ENCODE results near the gene CYTH1.

DNA sequence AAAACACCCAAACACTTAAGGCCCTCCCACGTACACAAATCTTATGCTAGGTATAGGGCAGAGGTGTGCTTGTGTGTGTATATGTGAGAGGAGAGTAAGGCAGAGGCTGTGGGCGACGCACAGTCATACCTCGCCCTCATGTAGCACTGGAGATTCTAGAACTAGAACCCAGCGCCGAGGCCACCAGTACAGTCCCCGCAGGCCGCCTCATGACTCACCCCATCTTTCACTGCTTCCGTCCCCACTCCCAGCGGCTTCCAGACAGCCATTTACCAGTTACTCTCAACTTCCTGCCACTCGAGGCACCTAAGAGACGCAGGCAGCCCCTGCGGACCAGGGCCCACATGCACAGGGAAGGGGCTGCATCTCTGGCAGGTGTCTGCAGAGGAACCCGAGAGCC lies 23.2 kb upstream of the CYTH1 start:
- TF ChIP-seq, protein P1, sequence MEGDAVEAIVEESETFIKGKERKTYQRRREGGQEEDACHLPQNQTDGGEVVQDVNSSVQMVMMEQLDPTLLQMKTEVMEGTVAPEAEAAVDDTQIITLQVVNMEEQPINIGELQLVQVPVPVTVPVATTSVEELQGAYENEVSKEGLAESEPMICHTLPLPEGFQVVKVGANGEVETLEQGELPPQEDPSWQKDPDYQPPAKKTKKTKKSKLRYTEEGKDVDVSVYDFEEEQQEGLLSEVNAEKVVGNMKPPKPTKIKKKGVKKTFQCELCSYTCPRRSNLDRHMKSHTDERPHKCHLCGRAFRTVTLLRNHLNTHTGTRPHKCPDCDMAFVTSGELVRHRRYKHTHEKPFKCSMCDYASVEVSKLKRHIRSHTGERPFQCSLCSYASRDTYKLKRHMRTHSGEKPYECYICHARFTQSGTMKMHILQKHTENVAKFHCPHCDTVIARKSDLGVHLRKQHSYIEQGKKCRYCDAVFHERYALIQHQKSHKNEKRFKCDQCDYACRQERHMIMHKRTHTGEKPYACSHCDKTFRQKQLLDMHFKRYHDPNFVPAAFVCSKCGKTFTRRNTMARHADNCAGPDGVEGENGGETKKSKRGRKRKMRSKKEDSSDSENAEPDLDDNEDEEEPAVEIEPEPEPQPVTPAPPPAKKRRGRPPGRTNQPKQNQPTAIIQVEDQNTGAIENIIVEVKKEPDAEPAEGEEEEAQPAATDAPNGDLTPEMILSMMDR (IDR thresholded peaks at IDR 0.05; ENCODE audit: low read depth, low read length, missing input control): no peak
- TF ChIP-seq RAD21 (IDR thresholded peaks at IDR 0.05): no peak
- TF ChIP-seq FOXA1 (IDR thresholded peaks at IDR 0.05): no peak
- TF ChIP-seq, protein P2, sequence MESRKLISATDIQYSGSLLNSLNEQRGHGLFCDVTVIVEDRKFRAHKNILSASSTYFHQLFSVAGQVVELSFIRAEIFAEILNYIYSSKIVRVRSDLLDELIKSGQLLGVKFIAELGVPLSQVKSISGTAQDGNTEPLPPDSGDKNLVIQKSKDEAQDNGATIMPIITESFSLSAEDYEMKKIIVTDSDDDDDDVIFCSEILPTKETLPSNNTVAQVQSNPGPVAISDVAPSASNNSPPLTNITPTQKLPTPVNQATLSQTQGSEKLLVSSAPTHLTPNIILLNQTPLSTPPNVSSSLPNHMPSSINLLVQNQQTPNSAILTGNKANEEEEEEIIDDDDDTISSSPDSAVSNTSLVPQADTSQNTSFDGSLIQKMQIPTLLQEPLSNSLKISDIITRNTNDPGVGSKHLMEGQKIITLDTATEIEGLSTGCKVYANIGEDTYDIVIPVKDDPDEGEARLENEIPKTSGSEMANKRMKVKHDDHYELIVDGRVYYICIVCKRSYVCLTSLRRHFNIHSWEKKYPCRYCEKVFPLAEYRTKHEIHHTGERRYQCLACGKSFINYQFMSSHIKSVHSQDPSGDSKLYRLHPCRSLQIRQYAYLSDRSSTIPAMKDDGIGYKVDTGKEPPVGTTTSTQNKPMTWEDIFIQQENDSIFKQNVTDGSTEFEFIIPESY (IDR thresholded peaks at IDR 0.05): no peak
- TF ChIP-seq SP1 (IDR thresholded peaks at IDR 0.05): no peak
